Measurements from ENCODE around the gene SULT1C4.

Gene SULT1C4

GRCh38 chr2:108390340-108390739 is 12.6 kb downstream of the SULT1C4 start:
- H3K27ac ChIP-seq (ENCODE audit: low read depth in 2 of 2, low read length in 2 of 2), result no peak overlapping the region
- no peaks in the 10 kb centered on the region for H3K27me3 ChIP-seq (ENCODE audit: control insufficient read depth in 2 of 2, insufficient read depth in 2 of 2, low read length in 2 of 2)
- no peak overlapping the region for H3K9ac ChIP-seq (ENCODE audit: low read depth in 1 of 2, low read length in 2 of 2)
- H3K9me3 ChIP-seq (ENCODE audit: control insufficient read depth in 2 of 2, low read length in 2 of 2), result no peaks in the 10 kb centered on the region
- H3K4me1 ChIP-seq (ENCODE audit: control insufficient read depth in 2 of 2, insufficient read depth in 2 of 2, low read length in 2 of 2), result no peaks in the 10 kb centered on the region
- no peaks in the 10 kb centered on the region for H3K36me3 ChIP-seq (ENCODE audit: control insufficient read depth in 2 of 2, insufficient read depth in 2 of 2, low read length in 2 of 2)
- H3K4me3 ChIP-seq (ENCODE audit: low read length in 2 of 2), result no peak overlapping the region

- H3K9ac ChIP-seq (ENCODE audit: low read depth in 1 of 2, low read length in 2 of 2), result no peak overlapping the region
- H3K4me1 ChIP-seq (ENCODE audit: control insufficient read depth in 2 of 2, insufficient read depth in 2 of 2, low read length in 2 of 2), result no peaks in the 10 kb centered on the region
- H3K4me3 ChIP-seq (ENCODE audit: low read length in 2 of 2), result no peak overlapping the region
- H3K36me3 ChIP-seq (ENCODE audit: control insufficient read depth in 2 of 2, insufficient read depth in 2 of 2, low read length in 2 of 2), result no peaks in the 10 kb centered on the region
- H3K27ac ChIP-seq (ENCODE audit: low read depth in 2 of 2, low read length in 2 of 2), result no peak overlapping the region
- no peaks in the 10 kb centered on the region for H3K27me3 ChIP-seq (ENCODE audit: control insufficient read depth in 2 of 2, insufficient read depth in 2 of 2, low read length in 2 of 2)
- H3K9me3 ChIP-seq (ENCODE audit: control insufficient read depth in 2 of 2, low read length in 2 of 2), result no peaks in the 10 kb centered on the region
These were observed 14.3 kb downstream of the SULT1C4 start for GRCh38 chr2:108392029-108392428.

GRCh38 chr2:108393197-108393596 is 15.4 kb downstream of the SULT1C4 start:
- Histone ChIP-seq H3K27me3 (ENCODE audit: control insufficient read depth in 2 of 2, insufficient read depth in 2 of 2, low read length in 2 of 2) (no peaks in the 10 kb centered on the region), H3K9me3 (ENCODE audit: control insufficient read depth in 2 of 2, low read length in 2 of 2) (no peaks in the 10 kb centered on the region), H3K27ac (ENCODE audit: low read depth in 2 of 2, low read length in 2 of 2) (no peak overlapping the region), H3K36me3 (ENCODE audit: control insufficient read depth in 2 of 2, insufficient read depth in 2 of 2, low read length in 2 of 2) (no peaks in the 10 kb centered on the region), H3K9ac (ENCODE audit: low read depth in 1 of 2, low read length in 2 of 2) (no peak overlapping the region), H3K4me3 (ENCODE audit: low read length in 2 of 2) (no peak overlapping the region), H3K4me1 (ENCODE audit: control insufficient read depth in 2 of 2, insufficient read depth in 2 of 2, low read length in 2 of 2) (no peaks in the 10 kb centered on the region)

GRCh38 chr2:108395155-108395554 is 17.4 kb downstream of the SULT1C4 start:
- H3K4me1 ChIP-seq (ENCODE audit: control insufficient read depth in 2 of 2, insufficient read depth in 2 of 2, low read length in 2 of 2), result no peaks in the 10 kb centered on the region
- no peaks in the 10 kb centered on the region for H3K27me3 ChIP-seq (ENCODE audit: control insufficient read depth in 2 of 2, insufficient read depth in 2 of 2, low read length in 2 of 2)
- H3K9me3 ChIP-seq (ENCODE audit: control insufficient read depth in 2 of 2, low read length in 2 of 2), result peaks cover 8 to 13% of the 10 kb centered on the region in 2 donors

GRCh38 chr2:108396845-108397244 is 19.1 kb downstream of the SULT1C4 start:
- Histone ChIP-seq H3K36me3 (ENCODE audit: control insufficient read depth in 2 of 2, insufficient read depth in 2 of 2, low read length in 2 of 2) (no peaks in the 10 kb centered on the region), H3K9me3 (ENCODE audit: control insufficient read depth in 2 of 2, low read length in 2 of 2) (peaks cover 8 to 16% of the 10 kb centered on the region in 2 donors), H3K27ac (ENCODE audit: low read depth in 2 of 2, low read length in 2 of 2) (no peak overlapping the region), H3K4me1 (ENCODE audit: control insufficient read depth in 2 of 2, insufficient read depth in 2 of 2, low read length in 2 of 2) (no peaks in the 10 kb centered on the region), H3K4me3 (ENCODE audit: low read length in 2 of 2) (no peak overlapping the region), H3K27me3 (ENCODE audit: control insufficient read depth in 2 of 2, insufficient read depth in 2 of 2, low read length in 2 of 2) (no peaks in the 10 kb centered on the region), H3K9ac (ENCODE audit: low read depth in 1 of 2, low read length in 2 of 2) (no peak overlapping the region)

More at GRCh38 chr2:108395155-108395554, 17.4 kb downstream of the SULT1C4 start:
- no peak overlapping the region for H3K27ac ChIP-seq (ENCODE audit: low read depth in 2 of 2, low read length in 2 of 2)
- H3K36me3 ChIP-seq (ENCODE audit: control insufficient read depth in 2 of 2, insufficient read depth in 2 of 2, low read length in 2 of 2), result no peaks in the 10 kb centered on the region
- no peak overlapping the region for H3K4me3 ChIP-seq (ENCODE audit: low read length in 2 of 2)
- no peak overlapping the region for H3K9ac ChIP-seq (ENCODE audit: low read depth in 1 of 2, low read length in 2 of 2)

- Histone ChIP-seq H3K36me3 (ENCODE audit: control insufficient read depth in 2 of 2, insufficient read depth in 2 of 2, low read length in 2 of 2) (no peaks in the 10 kb centered on the region), H3K9me3 (ENCODE audit: control insufficient read depth in 2 of 2, low read length in 2 of 2) (peaks cover 9 to 16% of the 10 kb centered on the region in 2 donors), H3K4me1 (ENCODE audit: control insufficient read depth in 2 of 2, insufficient read depth in 2 of 2, low read length in 2 of 2) (no peaks in the 10 kb centered on the region), H3K9ac (ENCODE audit: low read depth in 1 of 2, low read length in 2 of 2) (no peak overlapping the region), H3K4me3 (ENCODE audit: low read length in 2 of 2) (no peak overlapping the region), H3K27me3 (ENCODE audit: control insufficient read depth in 2 of 2, insufficient read depth in 2 of 2, low read length in 2 of 2) (no peaks in the 10 kb centered on the region), H3K27ac (ENCODE audit: low read depth in 2 of 2, low read length in 2 of 2) (no peak overlapping the region)
These were observed 21.7 kb downstream of the SULT1C4 start for GRCh38 chr2:108399479-108399878.

- no peak overlapping the region for H3K27ac ChIP-seq (ENCODE audit: low read depth in 2 of 2, low read length in 2 of 2)
- no peaks in the 10 kb centered on the region for H3K4me1 ChIP-seq (ENCODE audit: control insufficient read depth in 2 of 2, insufficient read depth in 2 of 2, low read length in 2 of 2)
- no peaks in the 10 kb centered on the region for H3K36me3 ChIP-seq (ENCODE audit: control insufficient read depth in 2 of 2, insufficient read depth in 2 of 2, low read length in 2 of 2)
- H3K27me3 ChIP-seq (ENCODE audit: control insufficient read depth in 2 of 2, insufficient read depth in 2 of 2, low read length in 2 of 2), result no peaks in the 10 kb centered on the region
- no peak overlapping the region for H3K9ac ChIP-seq (ENCODE audit: low read depth in 1 of 2, low read length in 2 of 2)
- H3K9me3 ChIP-seq (ENCODE audit: control insufficient read depth in 2 of 2, low read length in 2 of 2), result peaks cover 16 to 21% of the 10 kb centered on the region in 2 donors
- no peak overlapping the region for H3K4me3 ChIP-seq (ENCODE audit: low read length in 2 of 2)
These were observed 24.0 kb downstream of the SULT1C4 start for GRCh38 chr2:108401800-108402199.

- H3K4me1 ChIP-seq (ENCODE audit: control insufficient read depth in 2 of 2, insufficient read depth in 2 of 2, low read length in 2 of 2), result no peaks in the 10 kb centered on the region
- peaks cover 16 to 19% of the 10 kb centered on the region in 2 donors for H3K9me3 ChIP-seq (ENCODE audit: control insufficient read depth in 2 of 2, low read length in 2 of 2)
- no peak overlapping the region for H3K4me3 ChIP-seq (ENCODE audit: low read length in 2 of 2)
These were observed 25.7 kb downstream of the SULT1C4 start for GRCh38 chr2:108403494-108403893.

GRCh38 chr2:108404784-108405397 is 27.1 kb downstream of the SULT1C4 start:
- Histone ChIP-seq H3K36me3 (ENCODE audit: control insufficient read depth in 2 of 2, insufficient read depth in 2 of 2, low read length in 2 of 2) (no peaks in the 10 kb centered on the region), H3K27me3 (ENCODE audit: control insufficient read depth in 2 of 2, insufficient read depth in 2 of 2, low read length in 2 of 2) (no peaks in the 10 kb centered on the region), H3K9ac (ENCODE audit: low read depth in 1 of 2, low read length in 2 of 2) (no peak overlapping the region), H3K27ac (ENCODE audit: low read depth in 2 of 2, low read length in 2 of 2) (no peak overlapping the region), H3K9me3 (ENCODE audit: control insufficient read depth in 2 of 2, low read length in 2 of 2) (peaks cover 8% of the 10 kb centered on the region in 2 donors), H3K4me3 (ENCODE audit: low read length in 2 of 2) (no peak overlapping the region), H3K4me1 (ENCODE audit: control insufficient read depth in 2 of 2, insufficient read depth in 2 of 2, low read length in 2 of 2) (no peaks in the 10 kb centered on the region)

More at GRCh38 chr2:108403494-108403893, 25.7 kb downstream of the SULT1C4 start:
- no peak overlapping the region for H3K27ac ChIP-seq (ENCODE audit: low read depth in 2 of 2, low read length in 2 of 2)
- no peaks in the 10 kb centered on the region for H3K36me3 ChIP-seq (ENCODE audit: control insufficient read depth in 2 of 2, insufficient read depth in 2 of 2, low read length in 2 of 2)
- no peak overlapping the region for H3K9ac ChIP-seq (ENCODE audit: low read depth in 1 of 2, low read length in 2 of 2)
- no peaks in the 10 kb centered on the region for H3K27me3 ChIP-seq (ENCODE audit: control insufficient read depth in 2 of 2, insufficient read depth in 2 of 2, low read length in 2 of 2)

GRCh38 chr2:108407864-108408729 is 30.3 kb downstream of the SULT1C4 start:
- Histone ChIP-seq H3K4me1 (ENCODE audit: control insufficient read depth in 2 of 2, insufficient read depth in 2 of 2, low read length in 2 of 2) (no peaks in the 10 kb centered on the region), H3K9me3 (ENCODE audit: control insufficient read depth in 2 of 2, low read length in 2 of 2) (peaks cover 5 to 8% of the 10 kb centered on the region in 2 donors), H3K4me3 (ENCODE audit: low read length in 2 of 2) (no peak overlapping the region), H3K36me3 (ENCODE audit: control insufficient read depth in 2 of 2, insufficient read depth in 2 of 2, low read length in 2 of 2) (no peaks in the 10 kb centered on the region), H3K27me3 (ENCODE audit: control insufficient read depth in 2 of 2, insufficient read depth in 2 of 2, low read length in 2 of 2) (no peaks in the 10 kb centered on the region), H3K27ac (ENCODE audit: low read depth in 2 of 2, low read length in 2 of 2) (no peak overlapping the region), H3K9ac (ENCODE audit: low read depth in 1 of 2, low read length in 2 of 2) (no peak overlapping the region)
